Dermis blood vessel endothelial cell (primary cell): ENCODE results near the gene KLHL24. TPM values are rescaled to one million over a fixed set of nuclear protein-coding genes. Genes with fewer than 3 reads are reported as not detected.
"Not testable (repeated sequence)": the region's sequence is repeated elsewhere in the genome, so short reads cannot be mapped to it uniquely, and the experiment has no call there.

ENCODE experiments used
- DNase-seq: peaks from one replicate; pipeline ENCODE4 v3.0.0; 2010
- total RNA-seq: library from RNA; depleted of rRNA; stranded (reverse); fragments of >200 nt; gene quantifications from 2 replicates; pipeline ENCODE4 v1.2.3, GENCODE V29; 2014

The KLHL24 gene
- total RNA-seq, 1 donor from 2014 or later = 139 TPM

GRCh38 chr3:183697610-183698317 lies 62.3 kb downstream of the KLHL24 start, which contains the start of gene YEATS2:
TSS of gene YEATS2 (plus strand) at chr3:183697797. CDS start at chr3:183715163, 17,366 bp downstream.
- DNase-seq = peak; percentile 78

DNA sequence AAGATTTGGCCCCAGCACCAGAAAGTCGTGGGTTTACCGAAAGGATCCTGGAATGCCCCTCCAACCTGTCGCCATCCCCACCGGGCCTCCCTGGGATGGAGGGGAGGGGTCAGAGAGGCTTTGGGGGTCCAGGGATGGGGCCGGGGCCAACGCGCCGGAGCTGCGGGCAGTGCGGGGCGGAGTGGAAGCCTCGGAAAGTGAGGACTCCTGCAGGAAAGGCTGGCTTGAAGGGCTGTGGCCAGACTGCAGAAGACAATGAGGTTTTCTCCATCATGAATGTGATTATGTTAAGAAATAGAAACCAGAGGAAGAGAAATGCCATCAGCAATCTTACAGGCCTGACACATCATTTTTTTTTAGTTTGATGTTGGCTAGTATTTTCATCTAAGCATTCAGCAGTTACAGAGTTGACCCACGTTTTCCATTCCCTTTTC lies 62.9 kb downstream of the KLHL24 start:
- DNase-seq = peak; percentile 49

GRCh38 chr3:183698756-183699155 lies 63.3 kb downstream of the KLHL24 start:
- peak; percentile 55 for DNase-seq

DNA sequence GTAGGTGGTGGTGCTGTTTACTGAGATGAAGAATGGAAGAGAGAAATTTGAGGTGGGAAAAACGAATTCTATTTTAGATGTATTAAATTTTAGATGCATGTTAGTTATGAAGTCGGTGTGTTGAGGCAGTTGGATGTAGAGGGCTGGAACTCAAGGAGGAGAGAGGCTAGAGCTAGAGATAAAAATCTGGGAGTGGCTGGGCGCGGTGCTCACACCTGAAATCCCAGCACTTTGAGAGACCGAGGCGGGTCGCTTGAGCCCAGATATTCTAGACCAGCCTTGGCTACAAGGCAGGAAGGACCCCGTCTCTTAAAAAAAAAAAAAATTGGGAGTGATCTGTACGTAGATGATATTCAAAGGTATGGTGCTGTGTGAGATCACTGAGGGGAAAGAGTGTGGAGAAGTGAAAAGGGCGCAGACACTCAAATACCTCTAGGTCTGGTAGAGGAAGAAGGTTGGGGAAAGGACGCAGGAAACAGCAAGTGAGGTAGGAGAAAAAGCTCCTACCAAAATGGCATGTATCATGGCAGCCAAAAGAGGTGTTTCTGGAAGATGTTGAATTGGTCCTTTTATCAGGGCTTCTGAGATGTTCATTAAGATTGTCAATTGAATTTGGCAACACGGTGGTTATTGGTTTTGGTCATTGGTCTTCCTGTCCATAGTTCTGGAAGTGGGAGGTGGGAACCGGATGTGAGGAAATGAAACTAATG lies 64.0 kb downstream of the KLHL24 start:
- no peak for DNase-seq

DNA sequence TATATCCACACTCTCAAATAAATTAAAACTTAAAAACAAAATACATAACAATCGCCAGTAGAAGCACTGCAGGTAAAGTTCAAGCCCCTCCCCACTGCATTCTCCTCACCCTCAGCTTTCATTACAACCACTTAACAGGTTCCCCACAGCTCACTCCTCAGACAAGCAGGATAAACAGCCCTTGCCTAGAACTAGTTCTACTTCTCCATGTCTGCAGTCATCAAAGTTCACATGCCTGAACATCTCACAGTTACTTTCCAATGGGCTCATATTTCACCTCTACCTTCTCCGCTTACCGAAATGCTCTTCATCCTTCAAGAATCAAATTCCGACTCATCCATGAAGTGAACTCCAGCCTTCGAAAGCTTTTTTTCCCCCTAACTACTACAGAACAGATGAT lies 66.3 kb downstream of the KLHL24 start:
- DNase-seq = no peak

- not testable (repeated sequence) for DNase-seq
Observed at GRCh38 chr3:183703892-183704291, 68.5 kb downstream of the KLHL24 start.

- no peak for DNase-seq
Observed at GRCh38 chr3:183710231-183710630, 74.8 kb downstream of the KLHL24 start.

DNA sequence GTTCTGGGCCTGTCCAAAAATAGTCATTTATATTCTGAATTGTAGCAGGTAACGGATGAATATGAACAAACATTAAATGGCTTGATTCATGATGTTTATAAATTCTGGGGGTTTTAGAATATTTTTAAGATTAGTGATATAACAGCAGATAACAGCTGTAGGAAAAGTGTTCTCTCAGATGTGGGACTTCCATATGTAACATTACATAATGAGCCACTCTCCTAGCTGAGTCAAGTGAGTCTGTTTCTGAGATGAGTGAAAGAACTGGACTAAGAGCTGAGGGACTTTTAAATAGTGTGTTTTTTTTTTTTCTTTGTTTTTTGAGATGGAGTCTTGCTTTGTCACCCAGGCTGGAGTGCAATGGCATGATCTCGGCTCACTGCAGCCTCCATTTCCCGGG lies 76.1 kb downstream of the KLHL24 start:
- no peak for DNase-seq

GRCh38 chr3:183714622-183715021 lies 79.2 kb downstream of the KLHL24 start:
- DNase-seq = no peak

DNA sequence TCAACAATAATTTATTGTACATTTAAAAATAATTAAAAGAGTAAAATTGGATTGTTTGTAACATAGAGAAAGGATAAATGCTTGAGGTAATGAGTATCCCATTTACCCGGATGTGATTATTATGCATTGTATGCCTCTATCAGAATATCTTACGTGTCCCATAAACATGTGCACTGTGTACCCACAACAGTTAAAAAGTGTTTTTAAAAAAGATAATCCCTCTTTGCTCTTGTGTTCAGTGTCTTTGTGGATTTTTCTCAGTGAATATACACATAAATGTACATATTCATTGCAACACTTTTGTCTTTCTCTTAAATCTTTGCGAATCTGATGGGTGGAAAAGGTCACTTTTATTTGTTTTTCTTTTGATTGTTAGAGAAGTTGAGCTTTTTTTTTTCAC lies 82.6 kb downstream of the KLHL24 start:
- DNase-seq = no peak

DNA sequence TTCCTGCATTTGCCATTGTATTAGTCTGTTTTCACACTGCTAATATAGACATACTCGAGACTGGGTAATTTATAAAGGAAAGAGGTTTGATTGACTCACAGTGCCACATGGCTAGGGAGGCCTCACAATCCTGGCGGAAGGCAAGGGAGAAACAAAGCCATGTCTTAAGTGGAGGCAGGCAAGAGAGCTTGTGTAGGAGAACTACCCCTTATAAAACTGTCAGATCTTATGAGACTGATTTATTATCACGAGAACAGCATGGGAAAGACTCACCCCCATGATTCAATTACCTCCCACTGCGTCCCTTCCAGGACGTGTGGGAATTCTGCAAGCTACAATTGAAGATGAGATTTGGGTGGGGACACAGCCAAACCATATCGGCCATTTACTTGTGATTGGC lies 90.0 kb downstream of the KLHL24 start:
- DNase-seq = no peak

DNA sequence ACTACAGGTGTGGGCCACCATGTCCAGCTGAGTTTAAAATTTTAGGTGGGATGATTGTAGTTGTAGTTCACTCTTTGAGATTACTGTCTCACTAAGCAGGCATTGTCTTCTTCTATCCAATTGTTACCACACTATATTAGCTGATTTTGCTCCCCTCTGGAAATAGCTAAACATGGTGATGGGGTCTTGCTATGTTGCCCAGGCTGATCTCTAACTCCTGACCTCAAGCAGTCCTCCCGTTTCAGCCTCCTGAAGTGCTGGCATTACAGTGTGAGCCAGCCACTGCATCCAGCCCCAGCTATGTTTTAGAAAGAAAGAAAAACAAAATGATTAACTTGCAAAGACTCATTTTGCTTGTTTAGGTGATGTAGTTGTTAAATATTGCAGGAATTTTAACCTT lies 92.8 kb downstream of the KLHL24 start:
- no peak for DNase-seq

- DNase-seq = no peak
Observed at GRCh38 chr3:183730361-183730760, 94.9 kb downstream of the KLHL24 start.

- DNase-seq = no peak
Observed at GRCh38 chr3:183731611-183732010, 96.2 kb downstream of the KLHL24 start.

DNA sequence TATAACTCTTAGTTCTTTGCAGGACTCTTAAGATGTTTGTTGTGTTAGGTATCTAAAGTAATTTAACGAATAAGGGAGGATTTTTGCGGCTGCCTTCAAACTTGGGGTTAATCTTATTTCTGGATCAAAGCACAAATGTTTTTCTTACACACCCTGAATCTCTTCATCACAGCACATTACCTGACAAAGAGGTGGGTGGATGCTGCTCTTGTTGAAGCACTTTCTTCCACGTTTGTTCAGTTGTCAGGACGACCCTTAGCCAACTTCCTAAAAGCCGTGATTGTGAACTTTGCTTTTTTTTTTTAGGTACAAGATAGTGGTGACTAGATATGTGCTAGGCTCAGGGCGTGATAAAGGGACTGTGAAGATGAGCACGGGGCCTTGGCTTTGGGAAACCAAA lies 98.1 kb downstream of the KLHL24 start:
- no peak for DNase-seq

Other genes starting within 250 kb of the KLHL24 start
- gene MCF2L2, start 207.0 kb upstream of the KLHL24 start, total RNA-seq = 0.34 and 0.84 TPM in 2 replicates
- 5.1 and 8.2 TPM in 2 replicates for gene KLHL6, start 79.9 kb upstream of the KLHL24 start, total RNA-seq
- gene YEATS2, start 62.2 kb downstream of the KLHL24 start, total RNA-seq = 40.8 and 41.1 TPM in 2 replicates
- gene MAP6D1, start 190.0 kb downstream of the KLHL24 start, total RNA-seq = 2.6 and 3.0 TPM in 2 replicates
- gene PARL, start 249.3 kb downstream of the KLHL24 start, total RNA-seq = 29.6 and 32.0 TPM in 2 replicates